A204.1 (cell line): ENCODE results near the gene SV2C.
"Not testable (repeated sequence)": the region's sequence is repeated elsewhere in the genome, so short reads cannot be mapped to it uniquely, and the experiment has no call there.

Experiments used
- FAIRE-seq: peaks from 2 replicates; lab custom pipeline; 2012; peaks lifted over from hg19 to GRCh38; lab: Jason Lieb, UNC

The SV2C gene

GRCh38 chr5:76345582-76345981, 262.4 kb downstream of the SV2C start:
- FAIRE-seq = no peak

GRCh38 chr5:76351176-76351575, 268.0 kb downstream of the SV2C start:
- FAIRE-seq = no peak

- no peak for FAIRE-seq
Measured at GRCh38 chr5:76351577-76351976, 268.4 kb downstream of the SV2C start.

DNA sequence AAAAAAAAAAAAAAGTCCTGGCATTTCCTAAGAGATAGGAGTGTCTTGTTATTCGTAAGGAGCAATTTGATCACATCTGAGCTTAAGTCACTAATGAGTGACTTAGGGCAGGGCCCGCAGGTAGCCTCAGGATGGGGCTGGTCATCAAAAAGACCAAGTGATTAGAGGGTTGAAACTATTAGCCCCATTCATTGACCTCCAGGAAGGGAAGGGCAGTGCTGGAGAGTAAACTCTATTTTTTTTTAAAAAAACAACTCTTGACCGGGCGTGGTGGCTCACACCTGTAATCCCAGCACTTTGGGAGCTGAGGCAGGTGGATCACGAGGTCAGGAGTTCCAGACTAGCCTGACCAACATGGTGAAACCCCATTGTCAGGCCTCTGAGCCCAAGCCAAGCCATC, 273.7 kb downstream of the SV2C start:
- FAIRE-seq = no peak

DNA sequence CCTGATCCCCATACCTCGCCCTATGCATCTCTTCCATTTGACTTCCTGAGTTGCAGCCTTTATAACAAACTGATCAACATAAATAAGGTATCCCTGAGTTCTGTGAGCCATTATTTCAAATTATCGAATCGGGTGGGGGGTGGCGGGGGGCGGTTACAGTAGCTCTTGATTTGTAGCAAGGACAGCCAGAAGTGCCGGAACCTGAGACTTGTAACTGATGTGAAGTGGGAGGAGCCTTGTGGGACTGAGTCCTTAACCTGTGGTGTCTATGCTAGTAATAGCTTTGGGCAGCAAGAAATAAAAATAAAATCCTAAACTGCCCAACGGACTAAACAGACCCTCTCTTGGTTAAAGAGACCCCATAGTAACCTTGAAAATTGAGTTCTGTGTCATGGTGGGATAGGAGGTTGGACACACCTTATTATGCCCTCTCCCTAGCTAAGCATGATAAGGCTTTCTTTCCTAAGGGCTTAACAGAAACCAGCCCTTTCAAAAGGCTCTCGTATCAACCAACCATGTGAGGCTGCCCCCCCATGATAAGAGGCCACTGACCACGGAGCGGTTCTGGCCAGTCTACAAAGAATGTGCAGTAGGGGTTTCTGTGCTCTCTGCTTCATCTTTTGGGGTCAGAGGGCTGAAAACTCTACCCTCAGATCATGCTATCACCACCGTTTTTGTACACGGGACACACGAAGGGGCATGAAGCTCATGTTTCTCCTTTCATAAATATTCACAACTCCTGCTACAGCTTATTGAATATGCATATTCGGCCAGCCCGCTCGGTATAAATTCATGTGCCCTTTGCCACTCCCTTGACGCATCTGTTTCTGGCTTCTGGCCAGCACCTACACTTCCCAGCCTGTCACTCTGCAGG, 280.4 kb downstream of the SV2C start:
- no peak for FAIRE-seq

DNA sequence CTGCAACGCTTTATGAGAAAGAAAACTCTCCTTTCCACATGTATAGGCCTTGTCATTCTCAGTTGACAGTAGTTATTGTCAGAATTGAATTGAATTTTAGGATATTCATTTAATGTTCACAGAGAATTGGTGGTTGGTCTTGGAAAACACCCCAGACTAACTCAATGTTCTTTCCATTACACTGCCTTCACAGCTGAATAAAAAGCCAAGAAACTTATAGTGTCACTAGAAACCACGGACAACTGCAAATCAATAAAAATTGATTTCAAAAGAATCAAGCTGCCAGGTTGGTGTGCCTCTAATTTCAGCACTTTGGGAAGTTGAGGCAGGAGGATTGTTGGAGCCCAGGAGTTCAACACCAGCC, 281.0 kb downstream of the SV2C start:
- no peak for FAIRE-seq

- FAIRE-seq = no peak
Measured at GRCh38 chr5:76365561-76365960, 282.4 kb downstream of the SV2C start.

- no peak for FAIRE-seq
Measured at GRCh38 chr5:76366596-76366995, 283.4 kb downstream of the SV2C start.

DNA sequence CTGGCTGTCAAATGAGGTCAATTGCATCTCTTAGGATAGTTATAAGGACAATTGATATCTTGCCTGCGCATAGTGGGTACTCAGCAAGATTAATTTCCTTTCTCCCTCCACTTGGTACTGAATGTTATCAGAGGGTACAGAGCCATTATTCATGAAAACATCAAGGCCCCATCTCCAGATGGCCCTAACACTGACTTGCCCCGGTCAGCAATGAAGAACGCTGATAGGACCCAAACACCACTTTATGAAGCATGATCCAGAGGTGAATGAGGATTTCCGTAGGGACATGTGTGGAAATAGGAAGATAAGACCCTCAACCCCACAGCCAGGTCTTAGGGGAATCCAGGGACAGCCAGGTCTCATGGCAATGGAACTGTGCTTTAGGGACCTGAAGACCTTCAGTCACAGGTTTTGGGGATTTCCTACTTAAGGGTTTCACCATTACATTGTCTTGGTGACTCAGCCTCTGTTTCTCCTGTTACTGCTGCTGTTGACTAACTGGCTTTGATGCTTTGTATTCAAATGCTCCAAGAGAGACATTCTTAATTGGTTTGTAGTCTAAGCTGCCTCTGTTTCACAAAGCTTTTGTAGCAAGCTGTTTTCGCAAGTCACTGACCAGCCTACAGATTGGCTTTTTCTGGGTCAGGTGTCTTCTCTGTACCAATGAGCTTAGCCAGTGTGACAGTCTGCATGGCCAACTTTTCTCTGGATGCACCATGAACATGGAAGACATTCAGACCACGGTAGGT, 284.6 kb downstream of the SV2C start:
- FAIRE-seq = no peak

- no peak for FAIRE-seq
Measured at GRCh38 chr5:76368941-76369340, 285.8 kb downstream of the SV2C start.

DNA sequence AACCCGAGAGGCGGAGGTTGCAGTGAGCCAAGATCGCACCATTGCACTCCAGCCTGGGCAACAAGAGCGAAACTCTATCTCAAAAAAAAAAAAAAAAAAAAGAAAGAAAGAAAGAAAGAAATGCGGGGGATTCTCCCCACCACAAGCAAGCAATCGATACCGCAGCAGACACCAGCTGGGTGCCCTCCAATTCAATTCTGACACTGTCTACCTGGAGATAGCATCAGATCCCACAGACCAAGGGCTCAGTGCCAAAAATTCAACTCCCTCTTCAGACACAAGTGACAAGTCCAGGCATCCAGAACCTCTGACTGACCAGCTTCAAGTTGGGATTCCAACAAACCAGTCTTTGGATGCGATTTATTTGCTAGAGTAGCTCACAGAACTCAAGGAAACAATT, 286.5 kb downstream of the SV2C start:
- FAIRE-seq = not testable (repeated sequence)

- no peak for FAIRE-seq
Measured at GRCh38 chr5:76371960-76372322, 288.8 kb downstream of the SV2C start.

GRCh38 chr5:76372323-76373054, 289.3 kb downstream of the SV2C start:
- FAIRE-seq = no peak

DNA sequence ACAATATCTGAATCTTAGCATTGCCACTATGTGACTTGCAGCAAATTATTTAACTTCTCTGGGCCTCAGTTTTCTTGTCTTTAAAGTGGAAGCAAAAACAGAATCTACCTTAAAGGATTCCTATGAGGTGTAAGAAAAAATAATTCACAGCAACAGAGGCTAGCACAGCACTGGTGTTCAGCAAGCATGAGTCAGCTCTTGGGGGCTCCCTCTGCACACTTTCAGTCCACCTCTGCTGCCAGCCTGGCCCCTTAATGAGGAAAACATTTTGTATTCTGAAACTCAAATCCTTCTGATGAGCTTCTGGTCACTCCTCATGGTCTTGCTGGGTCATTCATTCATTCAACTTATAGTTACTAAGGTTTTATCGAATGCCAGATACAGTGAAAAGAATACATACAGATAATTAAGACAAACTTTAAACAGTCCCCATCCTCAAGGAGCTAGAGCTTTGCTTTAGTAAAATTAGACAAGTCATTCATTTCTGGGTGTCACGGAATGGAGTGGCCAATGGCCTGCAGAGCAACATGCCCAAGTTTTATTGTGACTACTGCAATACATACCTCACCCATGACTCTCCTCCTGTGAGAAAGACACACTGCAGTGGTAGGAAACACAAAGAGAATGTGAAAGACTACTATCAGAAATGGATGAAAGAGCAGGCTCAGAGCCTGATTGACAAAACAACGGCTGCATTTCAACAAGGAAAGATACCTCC, 293.1 kb downstream of the SV2C start:
- no peak for FAIRE-seq

GRCh38 chr5:76376866-76377230, 293.7 kb downstream of the SV2C start:
- no peak for FAIRE-seq

DNA sequence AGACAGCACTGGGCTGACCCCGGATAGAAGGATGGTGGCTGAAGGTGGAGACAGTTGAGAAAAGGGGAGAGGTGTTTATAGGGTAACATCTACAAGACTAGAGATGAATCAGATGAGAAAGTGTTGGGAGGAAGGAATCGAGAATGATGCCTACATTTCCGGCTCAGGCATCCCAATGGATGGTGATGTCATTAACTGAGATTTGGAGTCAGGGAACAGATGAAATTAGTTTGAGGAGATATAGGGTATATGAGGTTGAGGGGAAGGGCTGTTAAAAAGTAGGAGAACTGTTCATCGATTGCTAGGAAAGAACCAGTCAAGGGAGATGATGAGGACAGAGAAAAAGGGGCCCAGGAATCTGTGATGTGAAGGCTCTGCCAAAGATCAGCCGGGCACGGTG, 295.2 kb downstream of the SV2C start:
- no peak for FAIRE-seq

GRCh38 chr5:76379316-76379715, 296.1 kb downstream of the SV2C start:
- no peak for FAIRE-seq

GRCh38 chr5:76379855-76380254, 296.7 kb downstream of the SV2C start:
- FAIRE-seq = no peak

DNA sequence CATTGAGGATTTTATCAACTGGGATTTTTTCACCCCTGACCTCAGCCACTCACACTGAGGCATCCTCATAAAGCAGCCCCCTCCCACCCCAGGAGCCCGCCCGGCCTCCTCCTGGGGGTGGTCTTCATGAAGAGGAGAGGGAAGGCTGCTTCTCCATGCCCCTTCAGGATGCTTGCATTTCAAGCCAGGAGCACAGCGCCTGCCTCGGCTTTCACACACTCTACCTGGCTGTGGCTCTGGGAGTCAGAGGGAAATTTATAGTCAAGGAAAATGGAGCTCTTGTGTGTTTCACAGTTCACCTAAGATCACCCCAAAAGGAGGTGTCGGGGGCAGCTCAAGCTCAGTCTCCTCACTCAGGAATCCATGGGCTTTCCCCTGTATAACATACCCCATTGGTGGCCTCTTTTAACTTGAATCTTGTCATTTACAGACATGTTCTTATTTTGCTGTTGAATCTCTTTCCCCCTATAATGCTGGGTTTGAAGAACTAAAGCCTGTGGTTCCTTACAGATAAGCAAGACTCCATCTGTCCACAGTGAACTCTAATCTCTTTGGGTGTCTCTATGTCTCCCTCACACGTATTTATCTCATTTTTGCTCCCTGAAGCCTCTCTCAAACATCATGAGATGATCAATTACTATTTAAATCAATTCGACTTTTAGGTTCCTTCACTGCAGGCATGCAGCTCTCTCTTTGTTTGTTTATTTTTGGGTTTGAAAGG, 297.3 kb downstream of the SV2C start:
- no peak for FAIRE-seq

DNA sequence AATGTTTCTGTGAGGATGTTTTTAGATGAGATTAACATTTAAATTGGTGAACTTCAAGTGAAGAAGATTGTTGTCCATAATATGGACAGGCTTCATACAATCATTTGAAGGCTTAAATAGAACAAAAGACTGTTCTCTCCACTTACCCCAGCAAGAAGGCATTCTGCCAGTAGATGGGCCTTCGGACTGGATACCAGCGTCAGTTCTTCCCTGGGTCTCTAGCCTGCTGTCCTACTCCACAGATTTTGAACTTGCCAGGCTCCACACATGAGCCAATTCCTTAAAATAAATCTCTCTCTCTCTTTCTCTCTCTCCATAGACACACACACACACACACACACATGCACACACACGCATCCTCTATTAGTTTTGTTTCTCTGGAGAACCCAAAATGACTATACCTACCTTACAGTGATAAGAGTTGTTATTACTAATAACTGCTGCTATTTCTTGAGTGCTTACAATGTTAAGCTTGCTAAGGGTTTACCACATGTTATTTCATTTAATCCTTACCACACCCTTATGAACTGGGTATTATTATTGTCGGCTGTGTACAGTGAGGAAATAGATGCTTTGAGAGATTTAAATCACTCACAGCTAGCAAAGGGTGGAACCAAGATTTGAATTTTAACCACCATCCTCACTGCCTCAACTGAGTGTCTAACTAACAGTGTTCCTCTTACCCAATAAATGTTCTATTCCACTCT, 300.1 kb downstream of the SV2C start:
- FAIRE-seq = no peak

- no peak for FAIRE-seq
Measured at GRCh38 chr5:76384189-76384588, 301.0 kb downstream of the SV2C start.
